GM21423 (cell line): ENCODE data around the gene BEND2.

Source experiments
- ATAC-seq: cut with Tn5 transposase; IDR thresholded peaks from one replicate; pipeline ENCODE4 v1.9.1; 2021; ENCODE audit warnings: mild to moderate bottlenecking, moderate library complexity; ENCODE audit not compliant: unreplicated experiment

BEND2 gene

GRCh38 chrX:18146009-18146408, 74.7 kb downstream of the BEND2 start:
- ATAC-seq, result no peak

GRCh38 chrX:18136816-18137215, 83.9 kb downstream of the BEND2 start:
- no peak for ATAC-seq

DNA sequence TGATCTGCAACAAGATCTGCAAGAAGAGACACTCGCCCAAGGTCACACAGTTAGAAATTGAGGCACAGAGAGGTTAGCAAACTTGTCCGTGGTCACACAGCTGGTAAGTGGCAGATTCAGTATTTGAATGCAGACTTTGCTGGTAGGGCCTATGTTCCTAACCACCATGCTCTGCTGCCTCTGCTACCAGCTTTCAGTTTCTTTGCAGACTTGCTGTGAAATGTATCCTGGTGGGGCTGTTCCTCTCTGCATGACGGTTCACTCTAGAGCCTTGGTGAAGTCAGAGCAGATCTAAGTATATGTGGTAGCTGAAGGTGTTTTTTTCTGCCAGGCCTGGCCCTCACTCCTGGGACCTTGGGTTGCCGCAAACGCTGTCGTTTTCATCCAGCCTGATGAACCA, 87.1 kb downstream of the BEND2 start:
- ATAC-seq, result no peak

GRCh38 chrX:18129690-18130089, 91.0 kb downstream of the BEND2 start:
- ATAC-seq, result no peak

DNA sequence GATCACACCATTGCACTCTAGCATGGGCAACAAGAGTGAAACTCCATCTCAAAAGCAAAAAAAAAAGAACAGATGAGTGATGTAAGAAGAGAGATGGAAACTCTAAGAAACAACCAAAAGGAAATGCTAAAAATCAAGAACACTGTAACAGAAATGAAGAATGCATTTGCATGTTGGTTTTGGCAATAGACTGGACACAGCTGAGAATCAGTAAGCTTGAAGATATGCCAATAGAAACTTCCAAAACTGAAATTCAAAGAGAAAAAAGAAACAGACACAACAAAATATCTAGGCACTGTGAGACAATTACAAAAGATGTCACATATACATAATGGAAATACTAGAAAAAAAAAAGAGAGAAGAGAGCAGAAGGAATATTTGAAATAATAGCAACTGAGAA, 93.7 kb downstream of the BEND2 start:
- ATAC-seq, result no peak

DNA sequence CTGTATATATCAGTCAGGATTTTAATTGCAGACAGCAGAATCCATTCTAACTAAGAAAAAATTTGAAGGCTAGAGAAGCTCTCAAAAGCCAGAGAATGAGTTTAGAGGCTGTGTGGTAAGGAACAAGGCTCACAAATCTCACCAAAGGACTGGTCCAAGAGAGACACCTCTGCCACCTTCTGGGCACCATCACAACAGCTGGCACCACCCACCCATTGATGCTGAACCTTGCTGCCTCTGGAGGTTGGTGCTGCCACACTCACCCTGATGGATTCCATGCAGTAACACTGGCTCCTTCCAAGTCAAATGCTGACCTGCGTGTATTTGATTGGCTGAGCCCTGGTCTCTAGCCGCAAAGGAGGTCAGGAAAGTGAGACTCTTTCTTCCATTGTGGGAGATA, 100.8 kb downstream of the BEND2 start:
- no peak for ATAC-seq
